Activated T-helper 1 cell treated with anti-CD3 and anti-CD28 coated beads, Interleukin-12 subunit alpha, Interleukin-12 subunit beta, Interleukin-2, Interleukin-4 antibody, amounts not matched to agents 30 ng/mL and 10 ng/mL and 1 ng/mL, durations not matched to agents 14 hours and 24 hours and 36 hours (primary cell): Measurements from ENCODE around the gene PITPNM1. TPM values are rescaled to one million over a fixed set of nuclear protein-coding genes. Genes with fewer than 3 reads are reported as not detected.

Experiments
- DNase-seq: peaks from one replicate; pipeline ENCODE4 v3.0.0; 2021; ENCODE audit warnings: low spot score
- H3K27ac Mint-ChIP-seq: one replicate; pipeline ENCODE4 v1.8.0; 2021; ENCODE audit warnings: mild to moderate bottlenecking, mixed read lengths
- H3K27me3 Mint-ChIP-seq: one replicate; pipeline ENCODE4 v1.8.0; 2022; ENCODE audit warnings: mild to moderate bottlenecking, moderate library complexity, mixed read lengths; ENCODE audit not compliant: insufficient read depth
- H3K36me3 Mint-ChIP-seq: one replicate; pipeline ENCODE4 v1.8.0; 2021; ENCODE audit warnings: low read depth, mixed read lengths
- H3K4me1 Mint-ChIP-seq: one replicate; pipeline ENCODE4 v1.8.0; 2021; ENCODE audit warnings: low read depth, mixed read lengths
- H3K4me3 Mint-ChIP-seq: one replicate; pipeline ENCODE4 v1.8.0; 2021; ENCODE audit warnings: mild to moderate bottlenecking, moderate library complexity, mixed read lengths
- H3K9me3 Mint-ChIP-seq: one replicate; pipeline ENCODE4 v1.8.0; 2021; ENCODE audit warnings: mixed read lengths
- intact Hi-C: fragments of 100-400 bp; cut with micrococcal nuclease; formaldehyde crosslinking; loops from one replicate; pipeline ENCODE4 v1.15.1; 2024
- total RNA-seq: library from RNA; stranded (reverse); gene quantifications from 2 replicates; pipeline ENCODE4 v1.2.3, GENCODE V29; 2022

PITPNM1 gene
- total RNA-seq, 1 donor from 2014 or later = 138 TPM

DNA sequence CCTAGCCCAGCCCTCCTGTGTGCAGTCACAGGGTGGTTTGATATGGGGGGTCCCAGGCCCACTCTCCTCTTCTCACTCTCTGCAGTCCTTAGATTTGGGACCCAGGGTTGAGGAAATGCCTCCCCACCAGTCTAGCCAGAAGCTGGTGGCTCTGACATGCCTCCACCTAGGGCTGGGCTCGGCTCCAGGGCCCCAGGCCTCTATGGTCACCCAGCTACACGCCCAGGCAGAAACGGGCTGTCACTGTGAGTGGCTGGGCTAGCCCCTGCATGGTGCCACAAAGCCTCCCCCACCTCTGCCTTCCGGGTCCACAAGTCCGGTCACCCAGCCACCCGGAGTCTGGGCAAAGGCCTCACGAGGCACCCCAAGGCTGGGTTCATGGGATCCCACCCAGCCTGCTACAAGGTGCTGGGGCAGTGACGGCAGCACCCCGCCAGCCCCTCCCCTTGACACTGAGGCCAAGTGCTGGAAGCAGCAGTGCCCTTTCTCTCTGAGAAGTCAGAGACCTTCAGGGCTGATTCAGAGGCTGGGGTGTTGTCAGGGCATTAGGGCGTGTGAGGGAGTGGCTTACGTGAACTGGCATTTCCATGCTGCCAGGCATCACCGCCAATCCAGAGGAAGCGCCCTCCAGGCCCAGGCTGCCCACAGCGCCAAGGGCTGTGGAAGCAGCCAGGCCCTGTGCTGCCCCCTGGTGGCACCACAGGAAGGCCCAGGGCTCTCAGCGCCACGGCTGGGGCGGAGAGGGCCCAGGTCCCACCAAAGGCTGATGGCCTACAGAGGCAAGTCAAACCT, 638 bp upstream of the PITPNM1 start:
- peak overlapping the region; percentile 96 for H3K27ac Mint-ChIP-seq
- peak overlapping the region; percentile 92 for H3K4me3 Mint-ChIP-seq
- peaks cover 20% of the 10 kb centered on the region for H3K36me3 Mint-ChIP-seq
- H3K9me3 Mint-ChIP-seq = no peaks in the 10 kb centered on the region
- intact Hi-C loops = loop anchor here (1.0 to 5.0 kb wide), 9 partner anchors 18 to 299 kb away; partner anchors contain the start of genes ANKRD13D and GRK2
- H3K27me3 Mint-ChIP-seq = no peaks in the 10 kb centered on the region
- H3K4me1 Mint-ChIP-seq = peaks cover 52% of the 10 kb centered on the region
- DNase-seq = peak; percentile 81

- Mint-ChIP-seq H3K9me3 (no peaks in the 10 kb centered on the region), H3K4me1 (peaks cover 49% of the 10 kb centered on the region), H3K27me3 (no peaks in the 10 kb centered on the region), H3K36me3 (peaks cover 30% of the 10 kb centered on the region), H3K27ac (peak overlapping the region; percentile 81), H3K4me3 (peak overlapping the region; percentile 92)
- intact Hi-C loops = no loop called here
- DNase-seq = peak; percentile 34
Measured at GRCh38 chr11:67504005-67504949, 886 bp downstream of the PITPNM1 start.

DNA sequence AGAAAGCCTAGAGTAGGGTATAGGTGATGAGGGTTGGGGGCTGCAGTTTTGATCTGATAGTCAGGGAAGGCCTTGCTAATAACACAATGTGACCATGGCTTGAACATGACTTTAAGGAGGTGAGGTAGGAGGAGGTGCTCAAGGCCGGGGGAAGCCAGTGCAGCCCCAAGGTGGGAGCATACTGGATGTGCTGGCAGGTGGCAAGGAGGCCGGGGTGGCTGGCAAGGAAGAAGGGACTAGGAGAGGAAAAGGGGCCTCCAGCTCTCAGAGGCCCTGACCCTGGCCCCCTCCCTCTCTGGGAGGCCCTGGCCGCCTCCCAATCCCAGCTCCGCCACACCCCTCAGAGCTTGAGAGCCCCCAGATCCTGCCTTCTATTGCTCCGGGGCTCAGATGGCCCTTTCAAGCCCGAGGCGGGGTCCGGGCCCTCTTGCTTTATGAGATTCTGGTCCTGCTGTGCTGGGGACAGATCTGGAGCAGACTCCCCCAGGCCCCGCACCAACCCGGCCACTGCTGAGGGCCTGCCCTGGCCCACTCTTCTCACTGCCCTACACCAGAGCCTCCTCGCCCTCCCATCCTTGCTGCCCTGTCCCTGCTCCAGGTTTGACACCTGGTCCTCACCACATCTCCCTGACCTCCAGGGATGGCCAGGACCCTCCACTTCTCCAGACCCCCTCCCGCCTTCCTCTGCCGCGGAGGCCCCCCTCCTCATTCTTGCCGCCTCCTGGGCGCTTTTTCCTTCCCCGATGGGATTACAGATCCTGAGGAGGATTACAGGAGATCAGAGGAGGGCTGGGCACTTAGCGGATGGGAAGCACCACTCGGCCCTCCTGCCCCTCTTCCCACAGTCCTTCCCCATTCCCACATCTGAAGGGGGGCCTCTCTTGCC, 1.8 kb downstream of the PITPNM1 start:
- Mint-ChIP-seq H3K9me3 (no peaks in the 10 kb centered on the region), H3K4me1 (peaks cover 41% of the 10 kb centered on the region), H3K27me3 (no peaks in the 10 kb centered on the region), H3K36me3 (peaks cover 36% of the 10 kb centered on the region), H3K4me3 (peak overlapping the region; percentile 88), H3K27ac (peak overlapping the region; percentile 78)
- no peak for DNase-seq
- intact Hi-C loops = no loop called here

DNA sequence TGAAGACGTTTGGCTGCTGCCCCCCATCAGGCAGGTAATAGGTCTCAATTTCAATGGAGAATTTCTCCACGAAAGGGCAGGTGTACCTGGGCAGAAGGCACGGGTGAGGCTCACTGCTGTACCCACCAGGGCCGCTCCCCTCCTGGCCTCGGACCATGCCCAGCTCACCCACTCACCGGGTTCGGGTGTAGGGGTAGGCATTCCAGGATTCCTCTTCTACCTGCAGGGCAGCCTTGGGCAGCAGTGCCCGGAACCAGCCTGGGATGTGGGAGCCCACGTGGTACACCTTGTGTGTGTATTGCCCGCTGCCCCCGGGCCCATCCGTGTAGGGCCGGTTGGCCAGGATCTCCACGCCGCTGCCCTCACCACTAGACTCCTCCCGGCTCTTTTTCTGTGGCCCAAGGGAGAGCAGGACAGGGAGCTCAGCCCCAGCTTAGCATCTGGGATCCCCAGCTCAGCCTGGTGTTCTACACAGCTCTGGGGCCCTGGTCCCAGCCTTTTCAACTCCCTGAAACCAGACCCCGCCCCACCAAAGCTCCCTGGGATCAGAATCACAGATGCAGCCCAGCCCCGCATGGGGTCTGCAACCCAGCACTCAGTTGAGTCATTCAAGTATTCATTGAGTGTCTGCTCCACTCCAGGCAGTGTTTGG, 2.7 kb downstream of the PITPNM1 start:
- Mint-ChIP-seq H3K36me3 (peaks cover 35% of the 10 kb centered on the region), H3K9me3 (no peaks in the 10 kb centered on the region), H3K27me3 (no peaks in the 10 kb centered on the region), H3K4me3 (peak overlapping the region; percentile 88), H3K27ac (peak overlapping the region; percentile 78), H3K4me1 (peaks cover 41% of the 10 kb centered on the region)
- intact Hi-C loops = no loop called here
- no peak for DNase-seq

DNA sequence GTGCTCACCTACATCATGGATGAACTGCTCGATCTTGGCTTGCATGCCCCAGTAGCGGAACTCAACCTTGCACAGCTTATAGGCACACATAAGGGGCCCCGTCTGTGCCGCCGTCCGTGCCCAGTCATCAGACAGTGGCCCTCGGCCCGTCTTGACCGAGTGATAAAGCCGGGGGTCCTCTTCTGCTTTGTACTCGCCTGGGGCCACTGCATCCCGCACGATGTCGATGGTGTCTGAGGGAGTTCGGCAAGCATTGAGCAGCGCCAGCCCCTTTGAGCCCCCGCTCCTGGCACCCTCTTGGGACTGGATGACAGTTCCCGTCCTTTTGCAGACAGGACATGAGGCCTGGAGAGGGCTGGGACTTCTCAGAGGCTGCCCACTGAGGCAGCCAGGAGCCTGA, 3.3 kb downstream of the PITPNM1 start:
- H3K9me3 Mint-ChIP-seq = no peaks in the 10 kb centered on the region
- H3K27ac Mint-ChIP-seq = no peak overlapping the region
- H3K36me3 Mint-ChIP-seq = peaks cover 34% of the 10 kb centered on the region
- H3K27me3 Mint-ChIP-seq = no peaks in the 10 kb centered on the region
- intact Hi-C loops = no loop called here
- no peak for DNase-seq
- H3K4me1 Mint-ChIP-seq = peaks cover 37% of the 10 kb centered on the region
- no peak overlapping the region for H3K4me3 Mint-ChIP-seq

- intact Hi-C loops = no loop called here
Measured at GRCh38 chr11:67500831-67501715, 4.1 kb downstream of the PITPNM1 start.

DNA sequence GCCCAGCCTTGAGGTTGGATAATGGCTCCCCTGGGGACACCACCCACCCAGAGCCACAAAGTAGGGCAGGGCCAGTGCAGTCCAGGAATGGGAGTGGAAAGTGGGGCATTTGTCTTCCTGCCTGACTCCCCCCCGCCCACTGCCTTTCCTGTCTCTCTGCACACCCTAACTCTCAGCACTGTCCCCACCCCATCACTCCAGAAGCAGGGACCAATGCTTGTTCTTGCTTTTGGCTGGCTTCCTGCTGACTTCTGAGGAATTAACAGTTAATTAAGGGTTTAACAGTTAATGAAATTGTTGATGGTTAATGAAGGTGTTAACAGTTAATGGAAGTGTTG, 4.7 kb downstream of the PITPNM1 start:
- no peak for DNase-seq
- Mint-ChIP-seq H3K27ac (peak overlapping the region; percentile 55), H3K36me3 (peaks cover 39% of the 10 kb centered on the region), H3K27me3 (no peaks in the 10 kb centered on the region), H3K4me1 (peaks cover 24% of the 10 kb centered on the region), H3K9me3 (no peaks in the 10 kb centered on the region), H3K4me3 (no peak overlapping the region)
- intact Hi-C loops = no loop called here

More at GRCh38 chr11:67500831-67501715, 4.1 kb downstream of the PITPNM1 start:
- Mint-ChIP-seq H3K4me1 (peaks cover 29% of the 10 kb centered on the region), H3K27ac (peak overlapping the region; percentile 6), H3K27me3 (no peaks in the 10 kb centered on the region), H3K4me3 (peak overlapping the region; percentile 4), H3K9me3 (no peaks in the 10 kb centered on the region), H3K36me3 (peaks cover 33% of the 10 kb centered on the region)
- no peak for DNase-seq

GRCh38 chr11:67499808-67500483, 5.2 kb downstream of the PITPNM1 start:
- no peak for DNase-seq
- Mint-ChIP-seq H3K27ac (no peak overlapping the region), H3K36me3 (peaks cover 39% of the 10 kb centered on the region)

GRCh38 chr11:67498544-67498972, 6.6 kb downstream of the PITPNM1 start:
- Mint-ChIP-seq H3K9me3 (no peaks in the 10 kb centered on the region), H3K27me3 (no peaks in the 10 kb centered on the region), H3K4me1 (peaks cover 23% of the 10 kb centered on the region), H3K27ac (no peak overlapping the region), H3K36me3 (peaks cover 39% of the 10 kb centered on the region), H3K4me3 (no peak overlapping the region)
- intact Hi-C loops = no loop called here
- DNase-seq = no peak

More at GRCh38 chr11:67499808-67500483, 5.2 kb downstream of the PITPNM1 start:
- intact Hi-C loops = no loop called here
- Mint-ChIP-seq H3K27me3 (no peaks in the 10 kb centered on the region), H3K9me3 (no peaks in the 10 kb centered on the region), H3K4me3 (no peak overlapping the region), H3K4me1 (peaks cover 23% of the 10 kb centered on the region)

GRCh38 chr11:67497656-67498291, 7.4 kb downstream of the PITPNM1 start:
- Mint-ChIP-seq H3K9me3 (no peaks in the 10 kb centered on the region), H3K4me3 (no peak overlapping the region), H3K36me3 (peaks cover 37% of the 10 kb centered on the region), H3K27me3 (no peaks in the 10 kb centered on the region), H3K4me1 (peaks cover 19% of the 10 kb centered on the region), H3K27ac (no peak overlapping the region)
- intact Hi-C loops = no loop called here
- no peak for DNase-seq
